A549 treated with AZD9567 at 1 μM for 4 hours (cell line): ENCODE data around the gene PCDHGB5. TPM values are rescaled to one million over a fixed set of nuclear protein-coding genes. Genes with fewer than 3 reads are reported as not detected.

Experiments
- total RNA-seq: library from RNA; stranded (reverse); fragments of 200-300 nt; extraction: Qiagen RNA extraction; gene quantifications from 5 replicates; pipeline ENCODE4 v1.2.3, GENCODE V29; 2022; ENCODE audit not compliant: insufficient read depth

PCDHGB5 gene
- total RNA-seq, 1 experiment from 2014 or later = 2.3 TPM

DNA sequence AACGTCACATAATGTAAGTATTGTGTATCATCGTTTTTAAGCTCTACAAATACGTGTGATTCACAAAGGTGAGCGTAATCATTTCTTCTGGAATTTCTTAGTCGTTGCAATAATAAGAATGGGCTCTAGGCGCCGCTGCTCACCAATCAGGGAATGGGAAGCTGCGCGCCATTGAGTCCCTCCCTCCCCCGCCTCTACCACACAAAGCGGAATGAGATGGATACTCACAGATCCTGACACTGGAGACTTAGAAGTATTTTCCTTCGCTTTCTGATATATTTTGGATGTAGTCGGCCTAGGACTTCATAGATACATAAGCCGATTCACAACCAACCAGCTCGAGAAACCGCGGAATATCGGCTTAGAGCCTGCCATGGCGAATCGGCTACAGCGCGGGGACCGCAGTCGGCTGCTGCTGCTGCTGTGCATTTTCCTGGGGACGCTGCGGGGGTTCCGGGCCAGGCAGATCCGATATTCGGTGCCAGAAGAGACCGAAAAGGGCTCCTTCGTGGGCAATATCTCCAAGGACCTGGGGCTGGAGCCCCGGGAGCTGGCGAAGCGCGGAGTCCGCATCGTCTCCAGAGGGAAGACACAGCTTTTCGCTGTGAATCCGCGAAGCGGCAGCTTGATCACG lies 23.2 kb downstream of the PCDHGB5 start, which contains the start of gene PCDHGA11:
Gene PCDHGA11 (plus strand): TSS at position 197 of the 634 bp plus-strand sequence. CDS start 177 bp downstream, at position 374.

DNA sequence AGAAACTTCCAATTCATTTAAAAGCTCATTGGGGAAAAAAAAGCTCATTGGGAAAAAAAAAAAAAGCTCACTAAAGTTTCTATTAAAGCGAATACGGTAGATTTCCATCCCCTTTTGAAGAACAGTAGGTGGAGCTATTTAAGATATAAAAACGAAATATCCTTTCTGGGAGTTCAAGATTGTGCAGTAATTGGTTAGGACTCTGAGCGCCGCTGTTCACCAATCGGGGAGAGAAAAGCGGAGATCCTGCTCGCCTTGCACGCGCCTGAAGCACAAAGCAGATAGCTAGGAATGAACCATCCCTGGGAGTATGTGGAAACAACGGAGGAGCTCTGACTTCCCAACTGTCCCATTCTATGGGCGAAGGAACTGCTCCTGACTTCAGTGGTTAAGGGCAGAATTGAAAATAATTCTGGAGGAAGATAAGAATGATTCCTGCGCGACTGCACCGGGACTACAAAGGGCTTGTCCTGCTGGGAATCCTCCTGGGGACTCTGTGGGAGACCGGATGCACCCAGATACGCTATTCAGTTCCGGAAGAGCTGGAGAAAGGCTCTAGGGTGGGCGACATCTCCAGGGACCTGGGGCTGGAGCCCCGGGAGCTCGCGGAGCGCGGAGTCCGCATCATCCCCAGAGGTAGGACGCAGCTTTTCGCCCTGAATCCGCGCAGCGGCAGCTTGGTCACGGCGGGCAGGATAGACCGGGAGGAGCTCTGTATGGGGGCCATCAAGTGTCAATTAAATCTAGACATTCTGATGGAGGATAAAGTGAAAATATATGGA lies 32.8 kb downstream of the PCDHGB5 start, which contains the start of gene PCDHGA12:
Gene PCDHGA12 (plus strand): TSS at position 176 of the 782 bp plus-strand sequence. CDS start 253 bp downstream, at position 429.

Other genes starting within 250 kb of the PCDHGB5 start
- 0.71 to 1.3 TPM (median 0.88 TPM) in 5 replicates for gene PCDHB6, start 247.9 kb upstream of the PCDHGB5 start, total RNA-seq
- 0.02 TPM in 1 of 5 replicates, not detected in the others for gene PCDHB7, start 225.3 kb upstream of the PCDHGB5 start, total RNA-seq
- gene PCDHB8, start 220.2 kb upstream of the PCDHGB5 start, total RNA-seq = 0.21 to 0.30 TPM (median 0.25 TPM) in 4 of 5 replicates, not detected in the other
- 0.02 to 0.09 TPM (median 0.06 TPM) in 4 of 5 replicates, not detected in the other for gene PCDHB16, start 215.6 kb upstream of the PCDHGB5 start, total RNA-seq
- 0.02 to 0.20 TPM (median 0.05 TPM) in 3 of 5 replicates, not detected in the others for gene PCDHB9, start 210.8 kb upstream of the PCDHGB5 start, total RNA-seq
- gene PCDHB10, start 205.6 kb upstream of the PCDHGB5 start, total RNA-seq = 0.04 to 0.05 TPM in 2 of 5 replicates, not detected in the others
- gene PCDHB11, start 198.3 kb upstream of the PCDHGB5 start, total RNA-seq = 0.02 to 0.06 TPM (median 0.05 TPM) in 4 of 5 replicates, not detected in the other
- 0.06 TPM in 1 of 5 replicates, not detected in the others for gene PCDHB12, start 189.2 kb upstream of the PCDHGB5 start, total RNA-seq
- 0.05 to 0.06 TPM (median 0.06 TPM) in 4 of 5 replicates, not detected in the other for gene PCDHB13, start 184.0 kb upstream of the PCDHGB5 start, total RNA-seq
- gene PCDHB14, start 174.6 kb upstream of the PCDHGB5 start, total RNA-seq = 0.06 to 0.11 TPM (median 0.06 TPM) in 4 of 5 replicates, not detected in the other
- gene PCDHB15, start 152.6 kb upstream of the PCDHGB5 start, total RNA-seq = 0.02 to 0.09 TPM (median 0.07 TPM) in 4 of 5 replicates, not detected in the other
- gene SLC25A2, start 93.9 kb upstream of the PCDHGB5 start, total RNA-seq = not detected in 5 replicates
- gene TAF7, start 77.2 kb upstream of the PCDHGB5 start, total RNA-seq = 60.6 to 75.9 TPM (median 73.6 TPM) in 5 replicates
- gene PCDHGA1, start 67.4 kb upstream of the PCDHGB5 start, total RNA-seq = 0.22 to 0.39 TPM (median 0.28 TPM) in 4 of 5 replicates, not detected in the other
- 0.42 to 1.1 TPM (median 0.53 TPM) in 5 replicates for gene PCDHGA2, start 59.2 kb upstream of the PCDHGB5 start, total RNA-seq
- gene PCDHGA3, start 54.1 kb upstream of the PCDHGB5 start, total RNA-seq = 0.02 TPM in 2 of 5 replicates, not detected in the others
- 1.2 to 1.7 TPM (median 1.5 TPM) in 4 of 5 replicates, not detected in the other for gene PCDHGB1, start 47.8 kb upstream of the PCDHGB5 start, total RNA-seq
- gene PCDHGA4, start 42.9 kb upstream of the PCDHGB5 start, total RNA-seq = 0.08 to 0.17 TPM (median 0.13 TPM) in 4 of 5 replicates, not detected in the other
- gene PCDHGB2, start 38.0 kb upstream of the PCDHGB5 start, total RNA-seq = 0.07 to 0.13 TPM (median 0.08 TPM) in 4 of 5 replicates, not detected in the other
- gene PCDHGA5, start 33.8 kb upstream of the PCDHGB5 start, total RNA-seq = 0.09 to 0.87 TPM (median 0.14 TPM) in 5 replicates
- gene PCDHGB3, start 27.7 kb upstream of the PCDHGB5 start, total RNA-seq = 0.14 to 0.80 TPM (median 0.26 TPM) in 5 replicates
- 0.14 to 0.20 TPM (median 0.18 TPM) in 4 of 5 replicates, not detected in the other for gene PCDHGA6, start 24.1 kb upstream of the PCDHGB5 start, total RNA-seq
- gene PCDHGA7, start 15.2 kb upstream of the PCDHGB5 start, total RNA-seq = 0.44 to 0.91 TPM (median 0.79 TPM) in 5 replicates
- gene PCDHGB4, start 10.2 kb upstream of the PCDHGB5 start, total RNA-seq = 0.66 to 0.88 TPM (median 0.85 TPM) in 5 replicates
- 0.02 to 0.05 TPM (median 0.04 TPM) in 4 of 5 replicates, not detected in the other for gene PCDHGA8, start 5.3 kb upstream of the PCDHGB5 start, total RNA-seq
- 0.02 to 0.07 TPM (median 0.04 TPM) in 4 of 5 replicates, not detected in the other for gene PCDHGA9, start 4.8 kb downstream of the PCDHGB5 start, total RNA-seq
- 0.05 to 0.11 TPM (median 0.09 TPM) in 4 of 5 replicates, not detected in the other for gene PCDHGB6, start 10.1 kb downstream of the PCDHGB5 start, total RNA-seq
- gene PCDHGA10, start 15.0 kb downstream of the PCDHGB5 start, total RNA-seq = 0.05 TPM in 1 of 5 replicates, not detected in the others
- gene PCDHGB7, start 19.7 kb downstream of the PCDHGB5 start, total RNA-seq = 0.05 to 0.70 TPM (median 0.06 TPM) in 5 replicates
- 0.01 to 0.03 TPM (median 0.02 TPM) in 3 of 5 replicates, not detected in the others for gene PCDHGA11, start 23.1 kb downstream of the PCDHGB5 start, total RNA-seq
- gene PCDHGA12, start 32.6 kb downstream of the PCDHGB5 start, total RNA-seq = 0.01 to 0.02 TPM (median 0.02 TPM) in 3 of 5 replicates, not detected in the others
- 4.8 to 6.7 TPM (median 5.3 TPM) in 5 replicates for gene PCDHGC3, start 78.0 kb downstream of the PCDHGB5 start, total RNA-seq
- gene PCDHGC4, start 87.1 kb downstream of the PCDHGB5 start, total RNA-seq = 0.03 to 0.06 TPM in 2 of 5 replicates, not detected in the others
- 0.01 TPM in 2 of 5 replicates, not detected in the others for gene PCDHGC5, start 91.1 kb downstream of the PCDHGB5 start, total RNA-seq
- gene DIAPH1, start 221.1 kb downstream of the PCDHGB5 start, total RNA-seq = 92.4 to 100 TPM (median 96.5 TPM) in 5 replicates
- 24.4 to 57.5 TPM (median 54.5 TPM) in 5 replicates for gene HDAC3, start 238.9 kb downstream of the PCDHGB5 start, total RNA-seq
- 2.8 to 5.0 TPM (median 4.4 TPM) in 5 replicates for gene RELL2, start 239.1 kb downstream of the PCDHGB5 start, total RNA-seq